Left renal cortex interstitium (tissue), 4 donors: ENCODE data around the gene BPIFB2. TPM values are rescaled to one million over a fixed set of nuclear protein-coding genes. Genes with fewer than 3 reads are reported as not detected.

ENCODE experiments used
- DNase-seq, 4 donors: peaks; one replicate each; pipeline ENCODE4 v3.0.0-alpha.2; 2013; ENCODE audit warnings: low read depth in 4 of 4, low spot score in 2 of 4, missing footprints in 1 of 4
- polyA plus RNA-seq, 4 donors: library from polyadenylated mRNA; unstranded; fragments of 120-200 nt; gene quantifications; one replicate each; pipeline ENCODE4 v1.2.1, GENCODE V29; 2013; ENCODE audit not compliant: insufficient read length in 4 of 4

The BPIFB2 gene
- polyA plus RNA-seq, 4 donors = not detected

GRCh38 chr20:33062825-33063149 lies 55.3 kb downstream of the BPIFB2 start:
- no peak for DNase-seq

- DNase-seq = no peak
These were observed 55.8 kb downstream of the BPIFB2 start for GRCh38 chr20:33063271-33063670.

DNA sequence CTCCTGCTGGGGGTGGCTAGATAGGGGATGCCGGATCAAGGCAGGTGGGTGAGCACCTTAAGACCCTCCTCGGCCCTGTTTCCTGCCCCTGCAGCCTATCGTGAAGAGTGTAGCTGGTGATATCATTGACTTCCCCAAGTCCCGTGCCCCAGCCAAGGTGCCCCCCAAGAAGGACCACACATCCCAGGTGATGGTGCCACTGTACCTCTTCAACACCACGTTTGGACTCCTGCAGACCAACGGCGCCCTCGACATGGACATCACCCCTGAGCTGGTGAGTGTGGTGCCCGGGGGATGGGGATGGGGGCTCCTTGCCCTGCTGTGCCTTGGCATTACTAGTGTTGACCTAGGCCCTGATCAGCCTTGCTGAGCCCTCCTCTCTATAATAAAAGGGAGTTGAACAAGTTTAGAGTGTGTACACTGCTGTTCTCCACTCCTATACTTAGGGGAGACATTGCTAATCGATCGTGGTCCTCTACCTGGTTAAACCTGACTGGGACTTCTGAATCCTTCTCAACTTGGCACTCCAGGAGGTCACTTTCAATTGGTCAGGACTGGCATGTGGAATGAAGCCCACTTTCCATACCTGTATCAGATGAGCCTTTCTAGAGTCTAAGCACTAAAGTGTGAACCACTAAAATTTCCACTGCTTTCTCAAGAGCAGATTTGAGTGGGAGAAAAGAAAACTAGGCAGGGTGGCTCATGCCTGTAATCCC lies 57.2 kb downstream of the BPIFB2 start:
- no peak for DNase-seq

GRCh38 chr20:33065785-33066184 lies 58.3 kb downstream of the BPIFB2 start:
- no peak for DNase-seq

GRCh38 chr20:33067806-33068205 lies 60.3 kb downstream of the BPIFB2 start:
- no peak for DNase-seq

DNA sequence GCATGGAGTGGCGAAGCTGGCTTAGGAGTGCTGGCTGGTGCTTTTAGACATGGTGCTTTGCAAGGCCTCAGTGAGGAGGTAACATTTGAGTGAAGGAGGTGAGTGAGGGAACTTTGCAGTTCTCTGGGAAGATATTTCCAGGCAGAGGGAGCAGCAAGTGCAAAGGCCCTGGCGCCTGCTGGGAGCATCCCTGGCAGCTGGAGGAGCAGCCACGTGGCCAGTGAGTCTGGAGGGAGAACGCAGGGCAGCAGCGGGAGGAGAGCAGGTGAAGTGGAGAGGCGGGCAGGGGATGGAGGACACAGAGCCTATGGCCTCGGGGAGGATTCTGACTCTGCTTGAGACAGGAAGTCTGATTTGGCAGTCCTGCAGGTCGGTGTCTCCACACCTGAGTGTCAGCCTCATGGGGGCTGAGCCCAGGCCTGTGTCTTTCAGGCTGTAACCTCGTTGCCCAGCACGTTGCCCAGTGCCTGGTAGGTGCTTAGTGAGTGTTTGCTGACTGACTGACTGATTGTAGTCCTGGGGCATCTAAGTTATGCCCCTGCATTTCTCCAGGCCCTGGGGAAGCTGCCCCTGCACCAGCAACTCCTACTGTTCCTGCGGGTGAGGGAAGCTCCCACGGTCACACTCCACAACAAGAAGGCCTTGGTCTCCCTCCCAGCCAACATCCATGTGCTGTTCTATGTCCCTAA lies 60.9 kb downstream of the BPIFB2 start:
- DNase-seq = no peak

GRCh38 chr20:33069673-33070072 lies 62.2 kb downstream of the BPIFB2 start:
- no peak for DNase-seq

GRCh38 chr20:33070111-33071053 lies 62.9 kb downstream of the BPIFB2 start:
- no peak for DNase-seq

DNA sequence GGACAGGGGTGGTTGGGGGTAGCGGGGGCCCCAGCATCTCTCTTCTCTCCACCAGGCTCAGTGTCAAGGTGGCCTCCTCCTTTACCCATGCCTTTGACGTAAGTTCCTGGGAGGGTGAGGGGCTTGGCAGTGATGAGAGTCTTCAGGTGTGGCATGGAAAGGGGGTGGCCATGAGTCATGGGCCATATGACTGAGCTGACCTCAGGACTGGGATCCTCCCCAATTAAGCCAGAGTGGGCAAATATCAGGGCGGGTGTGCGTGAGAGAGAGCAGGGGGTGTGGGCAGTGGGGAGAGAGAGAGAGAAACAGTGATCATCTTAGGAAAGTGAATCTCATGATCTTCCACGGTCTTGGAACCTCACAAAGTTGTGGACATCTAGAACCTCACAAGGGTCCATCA lies 63.7 kb downstream of the BPIFB2 start:
- no peak for DNase-seq

DNA sequence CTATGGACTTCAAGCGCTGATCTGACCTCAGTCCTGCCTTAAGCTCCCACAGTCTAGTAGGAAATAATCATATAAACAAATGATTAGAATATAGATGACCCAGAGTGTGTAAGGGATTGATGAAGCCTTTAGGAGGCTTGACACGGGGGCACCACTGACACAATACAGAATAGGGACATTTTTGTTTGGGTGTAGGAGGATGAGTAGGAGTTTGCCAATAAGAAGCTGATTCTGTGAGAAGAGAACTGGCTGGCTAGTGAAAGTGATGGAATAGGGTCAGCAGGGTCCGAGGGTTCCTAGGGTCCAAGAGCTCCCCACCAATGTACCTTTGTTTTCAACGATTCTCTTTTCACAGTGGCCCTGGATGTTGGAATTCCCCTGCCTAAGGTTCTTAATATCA lies 64.9 kb downstream of the BPIFB2 start:
- DNase-seq = no peak

DNA sequence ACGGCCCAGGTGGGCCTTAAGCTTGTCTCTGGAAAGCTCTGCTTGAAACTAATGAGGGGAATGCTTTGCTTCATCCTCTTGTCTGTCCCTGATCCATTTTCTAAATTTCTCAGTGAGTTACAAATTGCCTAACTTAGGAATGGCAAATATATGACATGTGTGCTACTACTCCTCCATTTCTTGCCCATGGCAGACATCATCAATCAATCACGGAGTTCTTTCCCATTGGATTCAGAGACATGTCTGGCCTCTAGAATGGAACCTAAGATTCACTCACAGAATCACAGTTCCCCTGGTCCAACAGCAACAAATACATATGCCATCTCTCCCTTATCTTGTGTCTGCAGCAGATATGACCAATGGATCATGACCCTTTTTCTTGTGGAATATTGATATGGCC lies 65.3 kb downstream of the BPIFB2 start:
- no peak for DNase-seq

Other genes starting within 250 kb of the BPIFB2 start
- gene DNMT3B, start 245.3 kb upstream of the BPIFB2 start, polyA plus RNA-seq = 1 to 10 TPM; 6.4 to 9.4 (median 7.9) TPM
- gene MAPRE1, start 187.8 kb upstream of the BPIFB2 start, polyA plus RNA-seq = 100 to 1,000 TPM in 3 of 4 donors, 10 to 100 TPM in 1; 92.5 to 117 (median 114) TPM
- gene EFCAB8, start 148.8 kb upstream of the BPIFB2 start, polyA plus RNA-seq = under 1 TPM in 3 of 4 donors, not detected in 1; 0.06 to 0.13 (median 0.08) TPM
- not detected for gene SUN5, start 3.3 kb upstream of the BPIFB2 start, polyA plus RNA-seq
- not detected for gene BPIFB6, start 23.9 kb downstream of the BPIFB2 start, polyA plus RNA-seq
- gene BPIFB3, start 46.2 kb downstream of the BPIFB2 start, polyA plus RNA-seq = not detected
- gene BPIFB4, start 71.9 kb downstream of the BPIFB2 start, polyA plus RNA-seq = not detected
- not detected for gene BPIFA2, start 160.5 kb downstream of the BPIFB2 start, polyA plus RNA-seq
- not detected for gene BPIFA3, start 209.6 kb downstream of the BPIFB2 start, polyA plus RNA-seq
- gene BPIFA1, start 228.3 kb downstream of the BPIFB2 start, polyA plus RNA-seq = not detected